Skeletal muscle tissue (tissue), 5 donors: ENCODE results near the gene HNRNPK. TPM values are rescaled to one million over a fixed set of nuclear protein-coding genes. Genes with fewer than 3 reads are reported as not detected.

Experiments used
- H3K27ac ChIP-seq: one replicate; pipeline ENCODE4 v1.7.0; 2013; ENCODE audit warnings: mild to moderate bottlenecking, low read depth, low read length, inconsistent platforms
- H3K27me3 ChIP-seq, 3 donors: one replicate each; pipeline ENCODE4 v1.7.0; 2013; ENCODE audit warnings: low read length in 3 of 3; ENCODE audit not compliant: control insufficient read depth in 3 of 3, insufficient read depth in 3 of 3
- H3K36me3 ChIP-seq, 3 donors: one replicate each; pipeline ENCODE4 v1.7.0; 2013; ENCODE audit warnings: low read length in 3 of 3; ENCODE audit not compliant: control insufficient read depth in 3 of 3, insufficient read depth in 3 of 3
- H3K4me1 ChIP-seq, 3 donors: one replicate each; pipeline ENCODE4 v1.7.0; 2013; ENCODE audit warnings: low read length in 3 of 3, mild to moderate bottlenecking in 3 of 3; ENCODE audit not compliant: control insufficient read depth in 3 of 3, insufficient read depth in 3 of 3
- H3K4me3 ChIP-seq, 3 donors: one replicate each; pipeline ENCODE4 v1.7.0; 2013; ENCODE audit warnings: low read length in 3 of 3
- H3K9ac ChIP-seq, 3 donors: one replicate each; pipeline ENCODE4 v1.7.0; 2013; ENCODE audit warnings: low read length in 3 of 3, mild to moderate bottlenecking in 3 of 3, moderate library complexity in 2 of 3, low read depth in 1 of 3
- H3K9me3 ChIP-seq, 3 donors: one replicate each; pipeline ENCODE4 v1.7.0; 2013; ENCODE audit warnings: low read length in 3 of 3; ENCODE audit not compliant: control insufficient read depth in 3 of 3
- small RNA-seq: library from RNA; depleted of rRNA; stranded (forward); fragments of <200 nt; gene quantifications from one replicate; pipeline ENCODE3, GENCODE V24; 2014
- total RNA-seq: library from RNA; depleted of rRNA; stranded (reverse); fragments of >200 nt; gene quantifications from one replicate; pipeline ENCODE4 v1.2.3, GENCODE V29; 2014
- donor health status: Osteomylitis.

Gene HNRNPK
- total RNA-seq, 1 donor from 2014 or later: 446 TPM

DNA sequence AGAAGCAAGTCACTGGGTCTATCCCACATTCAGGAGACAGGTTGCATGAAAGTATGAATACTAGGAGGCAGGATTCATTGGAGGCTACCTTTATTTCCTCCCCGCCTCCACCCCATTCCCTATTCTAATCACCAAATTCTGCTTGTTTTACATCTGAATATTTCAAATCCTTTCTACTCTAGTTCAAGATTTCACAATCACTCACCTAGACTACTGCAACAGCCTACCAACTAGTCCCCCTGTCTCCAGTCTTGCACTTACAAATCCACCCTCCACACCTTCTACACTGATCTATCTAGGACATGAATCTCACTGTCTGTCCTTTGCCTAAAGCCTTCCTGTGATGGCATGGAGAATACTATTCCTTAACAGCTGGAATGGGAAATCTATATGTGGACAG is 52.4 kb downstream of the HNRNPK start:
- Histone ChIP-seq H3K9ac (no peak overlapping the region), H3K9me3 (no peaks in the 10 kb centered on the region), H3K4me3 (no peak overlapping the region), H3K4me1 (no peaks in the 10 kb centered on the region), H3K36me3 (no peaks in the 10 kb centered on the region), H3K27ac (no peak overlapping the region), H3K27me3 (no peaks in the 10 kb centered on the region)

DNA sequence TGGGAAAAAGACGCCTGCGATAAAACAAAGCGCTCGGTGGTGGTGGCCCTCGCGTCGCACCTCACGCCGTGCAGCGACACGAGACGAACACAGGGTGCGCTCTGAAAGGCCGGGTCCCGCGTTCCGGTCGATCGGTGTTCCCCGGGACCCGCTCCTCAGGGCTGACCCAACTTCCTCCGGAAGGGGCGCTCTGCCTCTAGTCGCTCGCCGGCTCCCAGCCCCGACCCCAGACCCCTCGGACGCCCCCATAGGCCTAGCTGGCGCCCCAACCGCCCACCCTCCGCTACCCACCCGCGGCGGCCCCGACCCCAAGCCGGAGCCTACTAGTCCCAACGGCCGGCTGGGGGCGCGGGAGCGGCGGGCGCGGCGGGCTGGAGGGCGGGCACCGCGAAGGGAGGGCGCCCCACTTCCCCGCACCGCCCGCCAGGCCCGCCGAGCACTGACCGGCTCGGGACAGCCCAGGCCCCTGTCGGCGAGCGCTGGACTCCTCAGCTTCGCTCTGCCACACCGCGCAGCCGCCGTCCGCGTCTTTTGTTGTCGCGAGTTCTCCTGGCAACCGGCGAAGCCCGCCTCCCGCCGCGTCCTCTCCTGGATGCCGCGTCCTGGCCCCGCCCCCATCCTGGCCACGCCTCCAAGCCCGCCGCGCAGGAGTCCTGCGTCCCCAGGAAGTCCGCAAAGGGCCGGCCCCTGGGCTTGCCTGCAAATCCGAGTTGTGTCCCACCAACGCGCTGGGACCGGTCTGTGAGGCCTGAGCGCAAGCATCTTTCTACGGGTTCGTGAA is 58.9 kb downstream of the HNRNPK start, which contains the start of gene KIF27:
Gene KIF27, minus strand, starts transcription at position 506 of the 781 bp plus-strand sequence. CDS start 5,841 bp downstream, outside the sequence.
- Histone ChIP-seq H3K27ac (peak within 1 kb of the TSS; percentile 94), H3K36me3 (no peaks in the 10 kb centered on the region), H3K4me1 (peaks cover 2 to 12% (median 4%) of the 10 kb centered on the region in 3 donors), H3K4me3 (peak within 1 kb of the TSS; percentile 71 to 76 (median 76)), H3K27me3 (no peaks in the 10 kb centered on the region), H3K9me3 (no peaks in the 10 kb centered on the region), H3K9ac (peak within 1 kb of the TSS; percentile 73 to 81 (median 81))

DNA sequence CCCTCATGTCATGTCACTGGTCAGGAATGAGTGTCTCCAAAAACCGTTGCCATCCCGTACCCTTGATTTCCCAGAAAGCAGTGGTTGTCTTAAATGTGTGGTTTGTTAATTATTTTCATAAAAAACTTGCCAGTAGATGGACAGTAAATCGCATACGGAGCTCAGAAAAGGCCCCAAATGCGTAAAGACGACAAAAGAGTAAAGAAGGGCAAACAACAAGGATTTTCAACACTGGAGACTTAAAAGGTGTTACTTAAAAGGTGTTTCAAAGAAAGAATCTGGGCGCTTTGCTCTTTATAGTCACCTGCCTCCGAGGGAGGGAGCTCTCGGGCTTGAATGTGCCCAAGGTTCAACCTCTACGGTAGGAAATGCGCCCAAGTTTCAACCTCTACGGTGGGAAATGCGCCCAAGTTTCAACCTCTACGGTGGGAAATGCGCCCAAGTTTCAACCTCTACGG is 59.5 kb downstream of the HNRNPK start:
- H3K9me3 ChIP-seq: no peaks in the 10 kb centered on the region
- H3K27me3 ChIP-seq: no peaks in the 10 kb centered on the region
- peaks cover 2 to 12% (median 4%) of the 10 kb centered on the region in 3 donors for H3K4me1 ChIP-seq
- peak overlapping the region; percentile 94 for H3K27ac ChIP-seq
- H3K36me3 ChIP-seq: no peaks in the 10 kb centered on the region
- H3K4me3 ChIP-seq: peak overlapping the region; percentile 64 to 76 (median 76)
- H3K9ac ChIP-seq: peak overlapping the region; percentile 73 to 81 (median 73)

DNA sequence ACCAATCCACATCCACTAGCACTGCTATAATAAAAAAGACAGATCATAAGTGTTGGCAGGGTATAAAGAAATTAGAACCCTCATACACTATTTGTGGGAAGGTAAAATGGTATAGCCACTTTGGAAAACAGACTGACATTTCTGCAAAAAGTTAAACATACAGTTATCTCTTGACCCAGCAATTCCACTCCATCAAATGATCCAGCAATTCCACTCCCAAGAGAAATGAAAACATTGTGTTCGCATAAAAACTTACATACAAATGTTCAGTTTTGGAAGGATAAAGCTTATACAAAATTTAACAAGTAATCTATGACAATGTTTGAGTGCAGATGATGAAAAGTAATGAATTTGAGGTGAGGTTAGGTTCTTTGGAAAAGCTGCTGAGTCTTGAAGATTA is 60.9 kb downstream of the HNRNPK start:
- Histone ChIP-seq H3K9ac (no peak overlapping the region), H3K4me1 (peaks cover 2 to 12% (median 4%) of the 10 kb centered on the region in 3 donors), H3K36me3 (no peaks in the 10 kb centered on the region), H3K4me3 (no peak overlapping the region), H3K27ac (no peak overlapping the region), H3K9me3 (no peaks in the 10 kb centered on the region), H3K27me3 (no peaks in the 10 kb centered on the region)

Small RNA genes lying within 50 kb of the gene (small RNA-seq; reads per million reads assigned to genes)
- not detected for gene RF00019

Other genes starting within 250 kb of the HNRNPK start
- 8.4 TPM for gene GKAP1, start 162.4 kb downstream of the HNRNPK start, total RNA-seq
- 6.3 TPM for gene KIF27, start 58.8 kb downstream of the HNRNPK start, total RNA-seq
- gene RMI1, start 590 bp upstream of the HNRNPK start, total RNA-seq: 3.1 TPM